Right lobe of liver (tissue), 6 donors: ENCODE measurements around the gene HPS5. TPM values are rescaled to one million over a fixed set of nuclear protein-coding genes. Genes with fewer than 3 reads are reported as not detected.

ENCODE experiments used
- ATAC-seq, 4 donors: fragments of 200-7000 bp; cut with Tn5 transposase; one replicate each; pipeline ENCODE4 v1.9.1; 2020; ENCODE audit warnings: mild to moderate bottlenecking in 4 of 4, moderate library complexity in 4 of 4
- DNase-seq, 3 donors: peaks; one replicate each; pipeline ENCODE4 v3.0.0-alpha.2; 2020
- H3K27ac ChIP-seq, 3 donors: fragments of 200-600 bp; one replicate each; pipeline ENCODE4 v1.8.0; 2022
- H3K27me3 ChIP-seq, 2 donors: fragments of 200-600 bp; one replicate each; pipeline ENCODE4 v1.8.0; 2022
- H3K36me3 ChIP-seq, 4 donors: fragments of 200-600 bp; sonication (generic) in 1 of 4; one replicate each; pipeline versions ENCODE4 v1.5.1 to v1.8.0; 2017 to 2022; ENCODE audit warnings: control low read depth in 1 of 4
- H3K4me1 ChIP-seq, 4 donors: fragments of 200-600 bp; sonication (generic) in 1 of 4; one replicate each; pipeline versions ENCODE4 v1.5.1 to v1.8.0; 2017 to 2022; ENCODE audit warnings: control low read depth in 1 of 4
- H3K4me3 ChIP-seq, 3 donors: fragments of 200-600 bp; one replicate each; pipeline ENCODE4 v1.8.0; 2022
- H3K9me3 ChIP-seq, 4 donors: fragments of 200-600 bp; sonication (generic) in 1 of 4; one replicate each; pipeline versions ENCODE4 v1.5.1 to v1.8.0; 2017 to 2022; ENCODE audit warnings: control low read depth in 1 of 4
- CTCF ChIP-seq, 4 donors: fragments of 200-600 bp in 3 of 4; fragments of 450-650 bp in 1 of 4; IDR thresholded peaks; one replicate each; pipeline versions ENCODE4 v1.5.1 to v1.8.0; 2016 to 2022; ENCODE audit warnings: antibody characterized with exemption in 4 of 4, mild to moderate bottlenecking in 2 of 4
- POLR2A ChIP-seq: fragments of 450-650 bp; IDR thresholded peaks from one replicate; pipeline ENCODE4 v1.6.1; 2017; ENCODE audit warnings: antibody characterized with exemption, mild to moderate bottlenecking
- WGBS: methylation state at CpG from one replicate; pipeline ENCODE4 v1.1.6; 2018; ENCODE audit warnings: low coverage, low lambda C conversion rate; ENCODE audit not compliant: insufficient coverage; ENCODE audit errors: missing lambda C conversion rate; 5-methylcytosine and 5-hydroxymethylcytosine counted together
- intact Hi-C, 2 donors: fragments of 100-400 bp; cut with DNase I; formaldehyde crosslinking; loops; one replicate each; pipeline versions ENCODE4 v1.11.2 to v1.14.1; 2022
- total RNA-seq, 6 experiments: library from RNA; depleted of rRNA in 2 of 6; stranded (reverse); fragments of >200 nt in 2 of 6; fragmentation: NEBNext Ultra II Directional in 3 of 6; extraction: Animal tissue kit (Norgen Biotek cat#: 25700) in 3 of 6; gene quantifications; one replicate each; pipeline versions ENCODE4 v1.1.0 to v1.2.4, GENCODE V29; 2016 to 2023
- donor health status: DM: no; HTN: yes; CAD: no.
- donor health status: DM: no; HTN: no; CAD: no.
- donor health status: DM: no; HTN: no; CAD: no.
- donor health status: DM: no; HTN: yes; CAD: no.
- donor health status: DM: no; HTN: yes; CAD: no.

Gene HPS5
- total RNA-seq, 6 experiments from 2014 or later: 20.2 to 87.0 (median 41.7) TPM

- intact Hi-C loops: no loop called here
- ATAC-seq (peak in 1 of 4 donors; percentile 1), DNase-seq (peak in 1 of 3 donors; percentile 53)
- no peaks in the 10 kb centered on the region for H3K9me3 ChIP-seq
- WGBS: 30% methylated on average over 2 of the region's 6 CpGs
- H3K27ac ChIP-seq: no peak overlapping the region
- no peaks in the 10 kb centered on the region for H3K36me3 ChIP-seq
- peaks cover 0 to 15% (median 2%) of the 10 kb centered on the region in 4 donors for H3K4me1 ChIP-seq
- H3K4me3 ChIP-seq: no peak overlapping the region
- TF ChIP-seq CTCF (IDR thresholded peaks at IDR 0.05) (no peak), POLR2A (no peak)
- H3K27me3 ChIP-seq: no peaks in the 10 kb centered on the region
These were observed 76.5 kb downstream of the HPS5 start for GRCh38 chr11:18245396-18245795.

- H3K27me3 ChIP-seq: no peaks in the 10 kb centered on the region
- H3K36me3 ChIP-seq: no peaks in the 10 kb centered on the region
- H3K4me1 ChIP-seq: peaks cover 0 to 25% (median 8%) of the 10 kb centered on the region in 4 donors
- H3K4me3 ChIP-seq: no peak overlapping the region
- no peak overlapping the region for H3K27ac ChIP-seq
- 0% methylated on average over 1 of the region's 1 CpG for WGBS
- no peak for DNase-seq
- intact Hi-C loops: no loop called here
- peak; percentile 2 to 66 (median 42) for ATAC-seq
- TF ChIP-seq POLR2A: peak; percentile 32
- TF ChIP-seq CTCF (IDR thresholded peaks at IDR 0.05): peak; percentile 82 to 91 (median 86)
- H3K9me3 ChIP-seq: no peaks in the 10 kb centered on the region
These were observed 78.1 kb downstream of the HPS5 start for GRCh38 chr11:18243783-18244362.

GRCh38 chr11:18239655-18240054, 82.3 kb downstream of the HPS5 start:
- Histone ChIP-seq H3K36me3 (no peaks in the 10 kb centered on the region), H3K27me3 (no peaks in the 10 kb centered on the region), H3K27ac (peak overlapping the region in 1 of 3 donors; percentile 46), H3K4me3 (no peak overlapping the region), H3K4me1 (peaks cover 0 to 40% (median 15%) of the 10 kb centered on the region in 4 donors), H3K9me3 (no peaks in the 10 kb centered on the region)
- ATAC-seq: peak in 3 of 4 donors; percentile 6 to 67 (median 62)
- intact Hi-C loops: no loop called here
- no peak for DNase-seq
- TF ChIP-seq CTCF (IDR thresholded peaks at IDR 0.05): no peak
- no peak for TF ChIP-seq POLR2A
- 33% methylated on average over 1 of the region's 1 CpG for WGBS

- peak within 1 kb of the TSS; percentile 17 to 75 (median 75) for H3K27ac ChIP-seq
- DNase-seq (no peak), ATAC-seq (peak; percentile 41 to 74 (median 66))
These were observed 85.1 kb downstream of the HPS5 start, which contains the start of gene SAA4 for GRCh38 chr11:18236664-18237356. Gene SAA4, minus strand, starts transcription at chr11:18236802. Its CDS starts 876 bp downstream, at chr11:18235926.

More at GRCh38 chr11:18236664-18237356, 85.1 kb downstream of the HPS5 start, which contains the start of gene SAA4:
- H3K4me3 ChIP-seq: peak within 1 kb of the TSS; percentile 22 to 74 (median 63)
- 19% methylated on average over 2 of the region's 2 CpGs for WGBS
- H3K4me1 ChIP-seq: peaks cover 0 to 65% (median 15%) of the 10 kb centered on the region in 4 donors
- no peaks in the 10 kb centered on the region for H3K9me3 ChIP-seq
- no peaks in the 10 kb centered on the region for H3K36me3 ChIP-seq
- TF ChIP-seq POLR2A (peak; percentile 92), CTCF (IDR thresholded peaks at IDR 0.05) (no peak)
- no peaks in the 10 kb centered on the region for H3K27me3 ChIP-seq
- intact Hi-C loops: no loop called here
